GM12873 (cell line): ENCODE measurements around the gene RHOBTB3.

Source experiments
- TF ChIP-seq, protein P1 (sequence below): IDR thresholded peaks from 2 replicates; pipeline ENCODE4 v1.5.1; 2012; ENCODE audit warnings: low read depth, mild to moderate bottlenecking, moderate library complexity, low read length, control low read depth; ENCODE audit not compliant: insufficient read depth; ENCODE audit errors: missing control alignments

RHOBTB3 gene

GRCh38 chr5:95809414-95809960 is 78.4 kb downstream of the RHOBTB3 start:
- TF ChIP-seq, protein P1, sequence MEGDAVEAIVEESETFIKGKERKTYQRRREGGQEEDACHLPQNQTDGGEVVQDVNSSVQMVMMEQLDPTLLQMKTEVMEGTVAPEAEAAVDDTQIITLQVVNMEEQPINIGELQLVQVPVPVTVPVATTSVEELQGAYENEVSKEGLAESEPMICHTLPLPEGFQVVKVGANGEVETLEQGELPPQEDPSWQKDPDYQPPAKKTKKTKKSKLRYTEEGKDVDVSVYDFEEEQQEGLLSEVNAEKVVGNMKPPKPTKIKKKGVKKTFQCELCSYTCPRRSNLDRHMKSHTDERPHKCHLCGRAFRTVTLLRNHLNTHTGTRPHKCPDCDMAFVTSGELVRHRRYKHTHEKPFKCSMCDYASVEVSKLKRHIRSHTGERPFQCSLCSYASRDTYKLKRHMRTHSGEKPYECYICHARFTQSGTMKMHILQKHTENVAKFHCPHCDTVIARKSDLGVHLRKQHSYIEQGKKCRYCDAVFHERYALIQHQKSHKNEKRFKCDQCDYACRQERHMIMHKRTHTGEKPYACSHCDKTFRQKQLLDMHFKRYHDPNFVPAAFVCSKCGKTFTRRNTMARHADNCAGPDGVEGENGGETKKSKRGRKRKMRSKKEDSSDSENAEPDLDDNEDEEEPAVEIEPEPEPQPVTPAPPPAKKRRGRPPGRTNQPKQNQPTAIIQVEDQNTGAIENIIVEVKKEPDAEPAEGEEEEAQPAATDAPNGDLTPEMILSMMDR = no peak

GRCh38 chr5:95810305-95811125 is 79.4 kb downstream of the RHOBTB3 start:
- TF ChIP-seq, protein P1 = no peak

DNA sequence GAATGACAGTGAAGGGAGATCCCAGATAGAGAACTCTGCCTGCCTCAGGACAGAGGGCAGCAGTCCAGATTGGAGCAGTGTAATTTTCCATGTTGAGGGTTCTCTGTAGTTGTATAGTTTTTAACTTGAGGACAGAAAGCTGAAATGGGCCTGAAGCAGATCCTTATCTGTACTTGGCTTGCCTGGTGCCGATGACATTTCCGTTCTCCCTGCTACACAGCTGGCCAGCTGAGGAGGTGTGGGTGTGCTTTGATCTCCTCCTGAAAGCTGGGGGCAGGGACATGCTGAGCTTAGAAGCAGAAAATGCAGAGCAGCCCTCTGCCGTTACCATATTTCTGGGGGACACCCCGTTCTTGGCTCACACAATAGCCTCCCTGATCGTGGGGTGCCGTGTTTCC is 80.9 kb downstream of the RHOBTB3 start:
- TF ChIP-seq, protein P1 = no peak

GRCh38 chr5:95815155-95815729 is 84.1 kb downstream of the RHOBTB3 start:
- TF ChIP-seq, protein P1 = no peak

- TF ChIP-seq, protein P1 = no peak
These were observed 85.2 kb downstream of the RHOBTB3 start for GRCh38 chr5:95816341-95816740.

- TF ChIP-seq, protein P1 = no peak
These were observed 85.6 kb downstream of the RHOBTB3 start for GRCh38 chr5:95816776-95817175.

DNA sequence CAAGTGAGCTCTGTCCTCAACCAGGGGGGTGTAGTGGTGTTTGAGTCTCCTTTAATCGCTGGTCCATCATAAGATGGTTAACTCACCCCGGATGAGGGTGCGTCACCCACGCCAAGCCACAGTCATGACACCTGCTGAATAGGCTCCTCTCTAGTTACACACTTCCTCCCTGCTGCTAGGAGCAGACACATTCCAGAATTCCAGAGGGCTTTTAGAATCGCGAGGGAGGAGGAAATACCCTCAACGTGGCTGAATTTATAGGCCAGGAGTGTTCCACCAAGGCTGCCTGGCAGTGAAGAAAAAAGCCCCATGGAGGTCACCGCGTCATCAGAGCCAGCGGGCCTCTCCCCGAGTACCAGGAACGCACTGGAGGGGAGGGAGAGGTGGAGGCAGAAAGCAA is 86.3 kb downstream of the RHOBTB3 start:
- TF ChIP-seq, protein P1 = no peak
